Measurements from ENCODE around the gene IL1RL2. TPM values are rescaled to one million over a fixed set of nuclear protein-coding genes. Genes with fewer than 3 reads are reported as not detected.

IL1RL2 gene
- total and polyA plus RNA-seq, 2 experiments from 2014 or later: 2.0 to 2.3 TPM

- Histone ChIP-seq H3K9me3 (ENCODE audit: low read depth) (no peaks in the 10 kb centered on the region), H3K79me2 (ENCODE audit: insufficient read depth) (peaks cover 100% of the 10 kb centered on the region), H3K27me3 (replicated peaks; ENCODE audit: insufficient read depth) (no peaks in the 10 kb centered on the region), H4K20me1 (ENCODE audit: insufficient read depth) (peaks cover 19% of the 10 kb centered on the region), H3K4me1 (ENCODE audit: insufficient read depth) (peaks cover 9% of the 10 kb centered on the region), H3K4me3 (no peak overlapping the region), H3K9me2 (ENCODE audit: insufficient read depth) (no peaks in the 10 kb centered on the region), H3K36me3 (ENCODE audit: low read depth) (peaks cover 58% of the 10 kb centered on the region), H2AFZ (no peak overlapping the region), H3F3A (ENCODE audit: insufficient read depth) (peaks cover 36% of the 10 kb centered on the region), H3K4me2 (ENCODE audit: unreplicated experiment) (no peak overlapping the region), H3K9ac (no peak overlapping the region), H3K27ac (no peak overlapping the region)
- 80 to 94% methylated on average over 6 of the region's 6 CpGs for WGBS, 2 experiments (ENCODE audit: low coverage in 1 of 2, low lambda C conversion rate in 2 of 2, missing lambda C conversion rate in 2 of 2)
- TF ChIP-seq EZH2 (IDR thresholded peaks at IDR 0.05; ENCODE audit: insufficient read depth, poor library complexity, severe bottlenecking): no peak
- no peak for TF ChIP-seq EZH2phosphoT487 (IDR thresholded peaks at IDR 0.05; ENCODE audit: insufficient read depth, low read depth)
- DNase-seq: no peak
- in situ Hi-C loops (cut with MboI): no loop called here
Observed at GRCh38 chr2:102154364-102154763, 32.5 kb upstream of the IL1RL2 start.

- 73 to 75% methylated on average over 7 of the region's 7 CpGs for WGBS, 2 experiments (ENCODE audit: low coverage in 1 of 2, low lambda C conversion rate in 2 of 2, missing lambda C conversion rate in 2 of 2)
- H3K9me3 ChIP-seq (ENCODE audit: low read depth): no peaks in the 10 kb centered on the region
- peaks cover 15% of the 10 kb centered on the region for H3K4me1 ChIP-seq (ENCODE audit: insufficient read depth)
- H3K27ac ChIP-seq: peak overlapping the region; percentile 59
- H3K36me3 ChIP-seq (ENCODE audit: low read depth): peaks cover 66% of the 10 kb centered on the region
- in situ Hi-C loops (cut with MboI): no loop called here
- no peak overlapping the region for H3K4me2 ChIP-seq (ENCODE audit: unreplicated experiment)
- no peaks in the 10 kb centered on the region for H3K9me2 ChIP-seq (ENCODE audit: insufficient read depth)
- no peaks in the 10 kb centered on the region for H3K27me3 ChIP-seq (replicated peaks; ENCODE audit: insufficient read depth)
- H4K20me1 ChIP-seq (ENCODE audit: insufficient read depth): peaks cover 19% of the 10 kb centered on the region
- no peak for DNase-seq
- TF ChIP-seq EZH2 (IDR thresholded peaks at IDR 0.05; ENCODE audit: insufficient read depth, poor library complexity, severe bottlenecking) (no peak), EZH2phosphoT487 (IDR thresholded peaks at IDR 0.05; ENCODE audit: insufficient read depth, low read depth) (no peak)
- peaks cover 100% of the 10 kb centered on the region for H3K79me2 ChIP-seq (ENCODE audit: insufficient read depth)
- no peak overlapping the region for H2AFZ ChIP-seq
- peaks cover 41% of the 10 kb centered on the region for H3F3A ChIP-seq (ENCODE audit: insufficient read depth)
- H3K4me3 ChIP-seq: no peak overlapping the region
- peak overlapping the region; percentile 43 for H3K9ac ChIP-seq
Observed at GRCh38 chr2:102154946-102155702, 31.7 kb upstream of the IL1RL2 start.

GRCh38 chr2:102155703-102156515, 30.9 kb upstream of the IL1RL2 start:
- in situ Hi-C loops (cut with MboI): no loop called here

GRCh38 chr2:102158011-102158755, 28.6 kb upstream of the IL1RL2 start:
- Histone ChIP-seq H2AFZ (no peak overlapping the region), H3F3A (ENCODE audit: insufficient read depth) (peaks cover 61% of the 10 kb centered on the region), H3K27ac (no peak overlapping the region), H3K27me3 (replicated peaks; ENCODE audit: insufficient read depth) (no peaks in the 10 kb centered on the region), H3K36me3 (ENCODE audit: low read depth) (peaks cover 72% of the 10 kb centered on the region), H3K79me2 (ENCODE audit: insufficient read depth) (peaks cover 100% of the 10 kb centered on the region), H3K4me2 (ENCODE audit: unreplicated experiment) (no peak overlapping the region), H3K4me3 (no peak overlapping the region), H3K4me1 (ENCODE audit: insufficient read depth) (peaks cover 22% of the 10 kb centered on the region), H3K9me3 (ENCODE audit: low read depth) (no peaks in the 10 kb centered on the region), H3K9me2 (ENCODE audit: insufficient read depth) (no peaks in the 10 kb centered on the region), H4K20me1 (ENCODE audit: insufficient read depth) (peaks cover 4% of the 10 kb centered on the region), H3K9ac (no peak overlapping the region)
- DNase-seq: no peak
- TF ChIP-seq EZH2phosphoT487 (IDR thresholded peaks at IDR 0.05; ENCODE audit: insufficient read depth, low read depth): no peak
- TF ChIP-seq EZH2 (IDR thresholded peaks at IDR 0.05; ENCODE audit: insufficient read depth, poor library complexity, severe bottlenecking): no peak
- in situ Hi-C loops (cut with MboI): no loop called here

More at GRCh38 chr2:102155703-102156515, 30.9 kb upstream of the IL1RL2 start:
- Histone ChIP-seq H3K9me3 (ENCODE audit: low read depth) (no peaks in the 10 kb centered on the region), H3K4me2 (ENCODE audit: unreplicated experiment) (no peak overlapping the region), H2AFZ (no peak overlapping the region), H3K4me3 (no peak overlapping the region), H3K79me2 (ENCODE audit: insufficient read depth) (peaks cover 100% of the 10 kb centered on the region), H3K9ac (peak overlapping the region; percentile 43), H3K9me2 (ENCODE audit: insufficient read depth) (no peaks in the 10 kb centered on the region), H4K20me1 (ENCODE audit: insufficient read depth) (peaks cover 16% of the 10 kb centered on the region), H3F3A (ENCODE audit: insufficient read depth) (peaks cover 48% of the 10 kb centered on the region), H3K36me3 (ENCODE audit: low read depth) (peaks cover 68% of the 10 kb centered on the region), H3K27ac (peak overlapping the region; percentile 59), H3K4me1 (ENCODE audit: insufficient read depth) (peaks cover 15% of the 10 kb centered on the region), H3K27me3 (replicated peaks; ENCODE audit: insufficient read depth) (no peaks in the 10 kb centered on the region)
- TF ChIP-seq EZH2phosphoT487 (IDR thresholded peaks at IDR 0.05; ENCODE audit: insufficient read depth, low read depth) (no peak), EZH2 (IDR thresholded peaks at IDR 0.05; ENCODE audit: insufficient read depth, poor library complexity, severe bottlenecking) (no peak)
- DNase-seq: peak; percentile 68
- WGBS, 2 experiments (ENCODE audit: low coverage in 1 of 2, low lambda C conversion rate in 2 of 2, missing lambda C conversion rate in 2 of 2): 52% methylated on average over 6 of the region's 6 CpGs

Measured in GM23248 (cell line).